Neuronal stem cell (in vitro differentiated cells): Measurements from ENCODE around the gene PHF1.

ENCODE experiments used
- DNase-seq: peaks from one replicate; pipeline ENCODE4 v3.0.0-alpha.2; 2013; ENCODE audit warnings: low spot score
- H2AFZ ChIP-seq: one replicate; pipeline ENCODE4 v1.6.1; 2013; ENCODE audit warnings: mild to moderate bottlenecking, low read length, inconsistent platforms
- H2AK5ac ChIP-seq: 2 replicates; pipeline ENCODE4 v1.6.1; 2013; ENCODE audit warnings: low read depth, mild to moderate bottlenecking, inconsistent platforms, low read length, moderate library complexity, mixed read lengths
- H2BK120ac ChIP-seq: 2 replicates; pipeline ENCODE4 v1.6.1; 2013; ENCODE audit warnings: low read depth, mild to moderate bottlenecking, inconsistent platforms, low read length, moderate library complexity, mixed read lengths
- H2BK12ac ChIP-seq: one replicate; pipeline ENCODE4 v1.6.1; 2013; ENCODE audit warnings: low read length, inconsistent platforms
- H2BK15ac ChIP-seq: 2 replicates; pipeline ENCODE4 v1.6.1; 2013; ENCODE audit warnings: mild to moderate bottlenecking, low read length, inconsistent platforms, mixed read lengths
- H2BK5ac ChIP-seq: one replicate; pipeline ENCODE4 v1.6.1; 2013; ENCODE audit warnings: inconsistent platforms, mild to moderate bottlenecking, low read length, moderate library complexity
- H3K14ac ChIP-seq: one replicate; pipeline ENCODE4 v1.6.1; 2013; ENCODE audit warnings: low read length, inconsistent platforms
- H3K18ac ChIP-seq: 2 replicates; pipeline ENCODE4 v1.6.1; 2013; ENCODE audit warnings: low read length, inconsistent platforms
- H3K23ac ChIP-seq: 2 replicates; pipeline ENCODE4 v1.6.1; 2013; ENCODE audit warnings: low read depth, mild to moderate bottlenecking, mixed read lengths, low read length, inconsistent platforms; ENCODE audit not compliant: poor library complexity
- H3K27ac ChIP-seq: replicated peaks from 3 replicates; pipeline ENCODE4 v1.5.1; 2013; ENCODE audit warnings: low read length, inconsistent platforms
- H3K27me3 ChIP-seq, 3 experiments: 2 replicates each; pipeline ENCODE4 v1.6.1; 2013; ENCODE audit warnings: low read length in 3 of 3, mild to moderate bottlenecking in 2 of 3, inconsistent platforms in 1 of 3, low read depth in 1 of 3, mixed read lengths in 1 of 3, moderate library complexity in 1 of 3; ENCODE audit not compliant: control insufficient read depth in 3 of 3, insufficient read depth in 3 of 3
- H3K36me3 ChIP-seq, 2 donors: replicated peaks in 1 of 2; 2 replicates each; pipeline ENCODE4 v1.6.1; 2013; ENCODE audit warnings: low read length in 2 of 2; ENCODE audit not compliant: control insufficient read depth in 2 of 2, insufficient read depth in 2 of 2
- H3K4ac ChIP-seq: 2 replicates; pipeline ENCODE4 v1.6.1; 2013; ENCODE audit warnings: inconsistent platforms, mild to moderate bottlenecking, low read length, moderate library complexity
- H3K4me1 ChIP-seq, 2 donors: 1 replicate in 1 of 2; 2 replicates in 1 of 2; pipeline ENCODE4 v1.6.1; 2013; ENCODE audit warnings: low read length in 2 of 2, low read depth in 1 of 2; ENCODE audit not compliant: control insufficient read depth in 2 of 2, insufficient read depth in 1 of 2
- H3K4me2 ChIP-seq: one replicate; pipeline ENCODE4 v1.6.1; 2013; ENCODE audit warnings: mild to moderate bottlenecking, low read length, inconsistent platforms; ENCODE audit not compliant: insufficient read depth, poor library complexity, severe bottlenecking
- H3K4me3 ChIP-seq, 2 donors: 2 replicates each; pipeline ENCODE4 v1.5.1; 2013; ENCODE audit warnings: low read length in 2 of 2, mild to moderate bottlenecking in 2 of 2, inconsistent platforms in 1 of 2, moderate library complexity in 1 of 2
- H3K79me1 ChIP-seq: one replicate; pipeline ENCODE4 v1.6.1; 2013; ENCODE audit warnings: low read depth, mild to moderate bottlenecking, inconsistent platforms, low read length, moderate library complexity
- H3K9ac ChIP-seq: one replicate; pipeline ENCODE4 v1.6.1; 2013; ENCODE audit warnings: mild to moderate bottlenecking, low read depth, low read length, inconsistent platforms; ENCODE audit not compliant: poor library complexity
- H3K9me3 ChIP-seq, 2 donors: replicated peaks in 1 of 2; 2 replicates each; pipeline versions ENCODE3 to v1.6.1; 2013; ENCODE audit warnings: low read length in 2 of 2, mild to moderate bottlenecking in 2 of 2, inconsistent platforms in 1 of 2, low read depth in 1 of 2, mixed read lengths in 1 of 2, moderate library complexity in 1 of 2; ENCODE audit not compliant: control insufficient read depth in 2 of 2, insufficient read depth in 1 of 2
- H4K8ac ChIP-seq: one replicate; pipeline ENCODE4 v1.6.1; 2013; ENCODE audit warnings: low read depth, mild to moderate bottlenecking, inconsistent platforms, low read length, moderate library complexity
- H4K91ac ChIP-seq: one replicate; pipeline ENCODE4 v1.6.1; 2013; ENCODE audit warnings: low read length, low read depth, mild to moderate bottlenecking, inconsistent platforms; ENCODE audit not compliant: poor library complexity
- WGBS, 2 donors: extraction: QIAGEN DNeasy Blood & Tissue Kit; methylation state at CpG; one replicate each; pipeline ENCODE4 v1.1.7; 2013; ENCODE audit warnings: missing lambda C conversion rate in 2 of 2, mixed read lengths in 1 of 2; ENCODE audit not compliant: insufficient read length in 2 of 2, insufficient replicate concordance in 1 of 2; ENCODE audit errors: extremely low coverage in 2 of 2; 5-methylcytosine and 5-hydroxymethylcytosine counted together

The PHF1 gene

GRCh38 chr6:33416386-33417127, 5.7 kb downstream of the PHF1 start:
- no peaks in the 10 kb centered on the region for H3K27me3 ChIP-seq
- no peak overlapping the region for H3K9ac ChIP-seq
- H3K4me3 ChIP-seq = peak overlapping the region; percentile 80 to 86
- no peak overlapping the region for H2BK15ac ChIP-seq
- no peak overlapping the region for H4K8ac ChIP-seq
- no peak overlapping the region for H3K4ac ChIP-seq
- H3K4me1 ChIP-seq = peaks cover 22 to 32% of the 10 kb centered on the region in 2 donors
- H2AK5ac ChIP-seq = no peak overlapping the region
- H3K23ac ChIP-seq = no peak overlapping the region
- no peak overlapping the region for H3K14ac ChIP-seq
- peaks cover 36 to 51% of the 10 kb centered on the region in 2 donors for H3K36me3 ChIP-seq
- H2BK5ac ChIP-seq = no peak overlapping the region
- H3K27ac ChIP-seq = no peak overlapping the region
- H3K79me1 ChIP-seq = no peaks in the 10 kb centered on the region
- peak overlapping the region; percentile 83 for H3K4me2 ChIP-seq
- WGBS, 2 donors = no CpG with 5 or more reads among the region's 12 CpGs
- no peak overlapping the region for H2AFZ ChIP-seq
- no peak overlapping the region for H4K91ac ChIP-seq
- no peak overlapping the region for H2BK12ac ChIP-seq
- no peak for DNase-seq
- H3K18ac ChIP-seq = no peak overlapping the region
- H3K9me3 ChIP-seq = no peaks in the 10 kb centered on the region
- H2BK120ac ChIP-seq = no peak overlapping the region

- H2BK12ac ChIP-seq = no peak overlapping the region
- no peak overlapping the region for H2BK15ac ChIP-seq
- no peak for DNase-seq
- H3K23ac ChIP-seq = peak overlapping the region; percentile 82
- H2BK5ac ChIP-seq = peak overlapping the region; percentile 80
- peak overlapping the region; percentile 89 for H3K27ac ChIP-seq
- peaks cover 35 to 53% of the 10 kb centered on the region in 2 donors for H3K36me3 ChIP-seq
- H3K27me3 ChIP-seq = no peaks in the 10 kb centered on the region
- no peaks in the 10 kb centered on the region for H3K79me1 ChIP-seq
- peak overlapping the region; percentile 91 for H2AFZ ChIP-seq
- no peak overlapping the region for H3K14ac ChIP-seq
- H3K9ac ChIP-seq = peak overlapping the region; percentile 14
- H4K8ac ChIP-seq = no peak overlapping the region
- peak overlapping the region; percentile 89 for H2AK5ac ChIP-seq
- H3K4me1 ChIP-seq = peaks cover 24 to 29% of the 10 kb centered on the region in 2 donors
- peak overlapping the region; percentile 80 to 86 for H3K4me3 ChIP-seq
- H2BK120ac ChIP-seq = peak overlapping the region; percentile 35
- peak overlapping the region; percentile 83 for H3K4me2 ChIP-seq
- H3K4ac ChIP-seq = no peak overlapping the region
- H4K91ac ChIP-seq = no peak overlapping the region
- peak overlapping the region; percentile 58 for H3K18ac ChIP-seq
- H3K9me3 ChIP-seq = no peaks in the 10 kb centered on the region
- no CpG with 5 or more reads among the region's 25 CpGs for WGBS, 2 donors
Observed at GRCh38 chr6:33417128-33417902, 6.5 kb downstream of the PHF1 start.

GRCh38 chr6:33417903-33418689, 7.3 kb downstream of the PHF1 start, which contains the start of gene CUTA:
CUTA (minus strand) TSS chr6:33418107; CDS start chr6:33418000, 107 bp downstream.
- no CpG with 5 or more reads among the region's 51 CpGs for WGBS, 2 donors
- H2BK120ac ChIP-seq = peak within 1 kb of the TSS; percentile 35

More at GRCh38 chr6:33417903-33418689, 7.3 kb downstream of the PHF1 start, which contains the start of gene CUTA:
- Histone ChIP-seq H3K9ac (peak within 1 kb of the TSS; percentile 14), H3K9me3 (no peaks in the 10 kb centered on the region), H3K23ac (peak within 1 kb of the TSS; percentile 82), H2AK5ac (peak within 1 kb of the TSS; percentile 89), H4K8ac (no peak within 1 kb of the TSS), H2AFZ (peak within 1 kb of the TSS; percentile 91), H3K4ac (no peak within 1 kb of the TSS), H3K27ac (peak within 1 kb of the TSS; percentile 97), H3K4me1 (peaks cover 24 to 29% of the 10 kb centered on the region in 2 donors), H2BK15ac (peak within 1 kb of the TSS; percentile 8), H3K4me3 (peak within 1 kb of the TSS; percentile 80 to 86), H3K27me3 (no peaks in the 10 kb centered on the region), H2BK5ac (peak within 1 kb of the TSS; percentile 80), H3K4me2 (peak within 1 kb of the TSS; percentile 86), H4K91ac (no peak within 1 kb of the TSS), H3K79me1 (no peaks in the 10 kb centered on the region), H3K18ac (peak within 1 kb of the TSS; percentile 78), H2BK12ac (peak within 1 kb of the TSS; percentile 11), H3K14ac (no peak within 1 kb of the TSS), H3K36me3 (peaks cover 29 to 53% of the 10 kb centered on the region in 2 donors)
- DNase-seq = peak; percentile 99
